ENCODE results near the gene STIL.

The STIL gene

DNA sequence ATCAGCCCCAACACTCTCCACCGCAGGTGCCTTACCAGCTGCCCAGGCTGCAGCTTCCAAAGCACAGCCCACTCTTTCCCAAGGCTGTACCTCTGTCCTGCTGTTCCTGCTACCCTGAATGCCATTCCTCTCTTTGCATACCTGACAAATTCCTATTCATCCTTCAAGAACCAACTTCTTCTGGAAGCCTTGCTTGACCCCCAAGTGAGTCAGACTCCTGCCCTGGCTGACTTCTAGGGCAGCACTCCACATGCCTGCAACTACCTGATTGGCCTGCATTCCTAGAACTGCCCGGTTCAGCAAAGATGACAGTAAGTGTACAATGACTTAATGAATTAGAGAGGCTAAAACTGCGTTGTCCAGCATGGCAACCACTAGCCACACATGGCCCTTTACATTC, 103.3 kb downstream of the STIL start:
- H3K27ac ChIP-seq (replicated peaks), result no peak overlapping the region
- H3K4me3 ChIP-seq (replicated peaks; ENCODE audit: insufficient read depth, low read length), result no peak overlapping the region
- no peak for DNase-seq (ENCODE audit: low read depth in 1 of 2, low spot score in 1 of 2)
- TF ChIP-seq SPI1 (IDR thresholded peaks at IDR 0.05; ENCODE audit: borderline replicate concordance, low read depth) (no peak), POLR2AphosphoS5 (IDR thresholded peaks at IDR 0.05; ENCODE audit: low read depth) (no peak), GABPA (IDR thresholded peaks at IDR 0.05; ENCODE audit: low read depth) (no peak)
- TF ChIP-seq, protein P1, sequence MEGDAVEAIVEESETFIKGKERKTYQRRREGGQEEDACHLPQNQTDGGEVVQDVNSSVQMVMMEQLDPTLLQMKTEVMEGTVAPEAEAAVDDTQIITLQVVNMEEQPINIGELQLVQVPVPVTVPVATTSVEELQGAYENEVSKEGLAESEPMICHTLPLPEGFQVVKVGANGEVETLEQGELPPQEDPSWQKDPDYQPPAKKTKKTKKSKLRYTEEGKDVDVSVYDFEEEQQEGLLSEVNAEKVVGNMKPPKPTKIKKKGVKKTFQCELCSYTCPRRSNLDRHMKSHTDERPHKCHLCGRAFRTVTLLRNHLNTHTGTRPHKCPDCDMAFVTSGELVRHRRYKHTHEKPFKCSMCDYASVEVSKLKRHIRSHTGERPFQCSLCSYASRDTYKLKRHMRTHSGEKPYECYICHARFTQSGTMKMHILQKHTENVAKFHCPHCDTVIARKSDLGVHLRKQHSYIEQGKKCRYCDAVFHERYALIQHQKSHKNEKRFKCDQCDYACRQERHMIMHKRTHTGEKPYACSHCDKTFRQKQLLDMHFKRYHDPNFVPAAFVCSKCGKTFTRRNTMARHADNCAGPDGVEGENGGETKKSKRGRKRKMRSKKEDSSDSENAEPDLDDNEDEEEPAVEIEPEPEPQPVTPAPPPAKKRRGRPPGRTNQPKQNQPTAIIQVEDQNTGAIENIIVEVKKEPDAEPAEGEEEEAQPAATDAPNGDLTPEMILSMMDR (IDR thresholded peaks at IDR 0.05; ENCODE audit: insufficient read depth, low read length), result no peak
- TF ChIP-seq, protein P2, sequence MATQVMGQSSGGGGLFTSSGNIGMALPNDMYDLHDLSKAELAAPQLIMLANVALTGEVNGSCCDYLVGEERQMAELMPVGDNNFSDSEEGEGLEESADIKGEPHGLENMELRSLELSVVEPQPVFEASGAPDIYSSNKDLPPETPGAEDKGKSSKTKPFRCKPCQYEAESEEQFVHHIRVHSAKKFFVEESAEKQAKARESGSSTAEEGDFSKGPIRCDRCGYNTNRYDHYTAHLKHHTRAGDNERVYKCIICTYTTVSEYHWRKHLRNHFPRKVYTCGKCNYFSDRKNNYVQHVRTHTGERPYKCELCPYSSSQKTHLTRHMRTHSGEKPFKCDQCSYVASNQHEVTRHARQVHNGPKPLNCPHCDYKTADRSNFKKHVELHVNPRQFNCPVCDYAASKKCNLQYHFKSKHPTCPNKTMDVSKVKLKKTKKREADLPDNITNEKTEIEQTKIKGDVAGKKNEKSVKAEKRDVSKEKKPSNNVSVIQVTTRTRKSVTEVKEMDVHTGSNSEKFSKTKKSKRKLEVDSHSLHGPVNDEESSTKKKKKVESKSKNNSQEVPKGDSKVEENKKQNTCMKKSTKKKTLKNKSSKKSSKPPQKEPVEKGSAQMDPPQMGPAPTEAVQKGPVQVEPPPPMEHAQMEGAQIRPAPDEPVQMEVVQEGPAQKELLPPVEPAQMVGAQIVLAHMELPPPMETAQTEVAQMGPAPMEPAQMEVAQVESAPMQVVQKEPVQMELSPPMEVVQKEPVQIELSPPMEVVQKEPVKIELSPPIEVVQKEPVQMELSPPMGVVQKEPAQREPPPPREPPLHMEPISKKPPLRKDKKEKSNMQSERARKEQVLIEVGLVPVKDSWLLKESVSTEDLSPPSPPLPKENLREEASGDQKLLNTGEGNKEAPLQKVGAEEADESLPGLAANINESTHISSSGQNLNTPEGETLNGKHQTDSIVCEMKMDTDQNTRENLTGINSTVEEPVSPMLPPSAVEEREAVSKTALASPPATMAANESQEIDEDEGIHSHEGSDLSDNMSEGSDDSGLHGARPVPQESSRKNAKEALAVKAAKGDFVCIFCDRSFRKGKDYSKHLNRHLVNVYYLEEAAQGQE (IDR thresholded peaks at IDR 0.05; ENCODE audit: insufficient replicate concordance, low read depth), result no peak
- peaks cover 2% of the 10 kb centered on the region for H3K27me3 ChIP-seq (ENCODE audit: insufficient read depth, poor library complexity, severe bottlenecking)

DNA sequence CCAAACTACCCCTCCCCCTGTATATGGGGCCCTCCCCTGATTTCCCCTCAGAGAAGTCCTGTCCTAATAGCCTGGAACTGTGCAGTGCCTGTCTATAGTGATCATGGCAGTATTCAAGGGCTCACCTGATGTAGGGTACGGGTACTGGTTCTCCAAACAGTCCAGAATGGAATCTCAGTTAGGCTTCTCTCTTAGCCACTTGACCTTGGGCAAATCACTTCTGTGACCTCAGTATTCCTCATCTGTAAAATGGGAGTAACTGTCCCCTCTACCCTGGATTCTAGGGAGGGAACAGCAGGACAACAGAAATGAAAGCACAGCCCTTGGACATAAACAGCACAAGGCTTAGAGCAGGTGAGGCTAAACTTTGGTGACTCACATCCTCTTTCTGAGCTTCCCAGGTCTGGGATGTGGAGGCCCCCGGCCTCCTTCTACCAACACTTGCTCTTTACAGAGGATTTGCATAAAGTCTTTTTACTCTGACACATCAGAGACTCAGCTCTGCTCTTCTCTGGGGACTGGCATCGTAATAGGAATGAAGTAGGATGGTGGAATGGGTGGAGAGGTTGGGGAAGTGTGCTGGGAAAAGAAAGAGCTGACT, 104.1 kb downstream of the STIL start:
- no peak overlapping the region for H3K4me3 ChIP-seq (replicated peaks; ENCODE audit: insufficient read depth, low read length)
- DNase-seq (ENCODE audit: low read depth in 1 of 2, low spot score in 1 of 2), result no peak
- no peak for TF ChIP-seq GABPA (IDR thresholded peaks at IDR 0.05; ENCODE audit: low read depth)
- no peak overlapping the region for H3K27ac ChIP-seq (replicated peaks)
- peaks cover 2% of the 10 kb centered on the region for H3K27me3 ChIP-seq (ENCODE audit: insufficient read depth, poor library complexity, severe bottlenecking)

DNA sequence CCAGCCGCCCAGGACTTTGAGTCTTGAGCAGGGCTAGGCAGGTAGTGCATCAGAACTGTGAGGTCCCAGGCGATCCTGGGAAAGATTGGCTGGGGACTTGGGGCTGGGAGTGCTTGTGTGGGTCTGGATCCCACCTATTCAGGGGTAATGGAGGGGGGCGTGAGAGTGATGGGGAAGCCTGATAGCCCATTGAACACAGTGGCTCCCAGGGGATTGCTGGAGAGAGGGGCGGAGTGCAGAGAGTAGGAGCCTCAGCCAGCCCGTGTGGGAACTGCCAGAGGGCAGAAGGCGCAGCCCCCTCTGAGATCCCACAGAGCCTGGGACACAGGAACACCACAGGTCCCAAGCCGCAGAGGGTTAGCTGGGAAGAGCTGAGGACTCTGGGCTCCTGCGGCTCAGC, 104.9 kb downstream of the STIL start:
- TF ChIP-seq, protein P2 (IDR thresholded peaks at IDR 0.05; ENCODE audit: insufficient replicate concordance, low read depth), result no peak
- TF ChIP-seq POLR2AphosphoS5 (IDR thresholded peaks at IDR 0.05; ENCODE audit: low read depth) (no peak), SPI1 (IDR thresholded peaks at IDR 0.05; ENCODE audit: borderline replicate concordance, low read depth) (no peak), GABPA (IDR thresholded peaks at IDR 0.05; ENCODE audit: low read depth) (no peak)
- TF ChIP-seq, protein P1 (IDR thresholded peaks at IDR 0.05; ENCODE audit: insufficient read depth, low read length), result no peak
- no peak overlapping the region for H3K27ac ChIP-seq (replicated peaks)
- H3K27me3 ChIP-seq (ENCODE audit: insufficient read depth, poor library complexity, severe bottlenecking), result peaks cover 2% of the 10 kb centered on the region
- H3K4me3 ChIP-seq (replicated peaks; ENCODE audit: insufficient read depth, low read length), result no peak overlapping the region
- no peak for DNase-seq (ENCODE audit: low read depth in 1 of 2, low spot score in 1 of 2)

DNA sequence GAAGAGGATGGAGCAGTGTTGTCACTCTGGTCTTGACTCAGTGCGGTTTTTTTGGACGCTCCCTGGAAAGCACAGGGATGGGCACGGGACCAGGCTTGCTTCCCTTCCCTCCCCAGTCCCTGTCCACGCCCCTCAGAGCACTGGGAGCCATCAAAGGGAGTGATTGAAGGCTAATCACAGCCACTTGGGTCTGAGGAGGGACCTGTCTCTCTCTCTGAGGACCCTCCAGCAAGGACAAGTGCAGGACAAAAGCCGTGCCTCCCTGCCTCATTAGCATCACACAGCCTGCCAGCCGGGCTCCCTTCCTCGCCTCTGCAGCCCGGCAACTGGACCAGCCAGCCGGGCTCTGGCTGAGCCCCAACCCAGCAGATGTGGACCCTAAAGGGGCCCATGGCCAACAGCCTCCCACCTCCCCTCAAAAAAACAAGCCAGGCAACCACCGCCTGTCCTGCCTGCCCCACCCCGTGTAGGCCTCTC, 105.5 kb downstream of the STIL start:
- no peak for DNase-seq (ENCODE audit: low read depth in 1 of 2, low spot score in 1 of 2)
- peaks cover 6% of the 10 kb centered on the region for H3K27me3 ChIP-seq (ENCODE audit: insufficient read depth, poor library complexity, severe bottlenecking)
- TF ChIP-seq GABPA (IDR thresholded peaks at IDR 0.05; ENCODE audit: low read depth) (no peak), SPI1 (IDR thresholded peaks at IDR 0.05; ENCODE audit: borderline replicate concordance, low read depth) (no peak), POLR2AphosphoS5 (IDR thresholded peaks at IDR 0.05; ENCODE audit: low read depth) (no peak)
- TF ChIP-seq, protein P2 (IDR thresholded peaks at IDR 0.05; ENCODE audit: insufficient replicate concordance, low read depth), result no peak
- TF ChIP-seq, protein P1 (IDR thresholded peaks at IDR 0.05; ENCODE audit: insufficient read depth, low read length), result no peak
- no peak overlapping the region for H3K27ac ChIP-seq (replicated peaks)
- H3K4me3 ChIP-seq (replicated peaks; ENCODE audit: insufficient read depth, low read length), result no peak overlapping the region
